HG02678 (cell line): Measurements from ENCODE around the gene ADAMTS17.

Experiments used
- ATAC-seq: cut with Tn5 transposase; IDR thresholded peaks from one replicate; pipeline ENCODE4 v1.9.1; 2021; ENCODE audit warnings: mild to moderate bottlenecking, moderate library complexity; ENCODE audit not compliant: unreplicated experiment

The ADAMTS17 gene

GRCh38 chr15:100114571-100114970 is 227.2 kb downstream of the ADAMTS17 start:
- no peak for ATAC-seq

GRCh38 chr15:100114100-100114499 is 227.7 kb downstream of the ADAMTS17 start:
- no peak for ATAC-seq

GRCh38 chr15:100113351-100114080 is 228.3 kb downstream of the ADAMTS17 start:
- no peak for ATAC-seq

GRCh38 chr15:100112636-100113305 is 229.0 kb downstream of the ADAMTS17 start:
- no peak for ATAC-seq

- ATAC-seq, result no peak
Observed at GRCh38 chr15:100112061-100112420, 229.7 kb downstream of the ADAMTS17 start.

GRCh38 chr15:100111125-100112060 is 230.4 kb downstream of the ADAMTS17 start:
- ATAC-seq, result no peak

- ATAC-seq, result no peak
Observed at GRCh38 chr15:100109486-100110035, 232.2 kb downstream of the ADAMTS17 start.

GRCh38 chr15:100108846-100109245 is 232.9 kb downstream of the ADAMTS17 start:
- no peak for ATAC-seq

GRCh38 chr15:100108346-100108745 is 233.4 kb downstream of the ADAMTS17 start:
- ATAC-seq, result no peak

GRCh38 chr15:100107606-100108225 is 234.1 kb downstream of the ADAMTS17 start:
- ATAC-seq, result no peak

- no peak for ATAC-seq
Observed at GRCh38 chr15:100107151-100107550, 234.6 kb downstream of the ADAMTS17 start.

- no peak for ATAC-seq
Observed at GRCh38 chr15:100106732-100107131, 235.0 kb downstream of the ADAMTS17 start.

- no peak for ATAC-seq
Observed at GRCh38 chr15:100105101-100105500, 236.7 kb downstream of the ADAMTS17 start.

GRCh38 chr15:100104245-100104644 is 237.5 kb downstream of the ADAMTS17 start:
- ATAC-seq, result no peak

- ATAC-seq, result no peak
Observed at GRCh38 chr15:100103828-100104227, 237.9 kb downstream of the ADAMTS17 start.

GRCh38 chr15:100101426-100102089 is 240.2 kb downstream of the ADAMTS17 start:
- no peak for ATAC-seq

GRCh38 chr15:100100926-100101325 is 240.8 kb downstream of the ADAMTS17 start:
- ATAC-seq, result no peak

GRCh38 chr15:100099976-100100375 is 241.8 kb downstream of the ADAMTS17 start:
- no peak for ATAC-seq

- ATAC-seq, result no peak
Observed at GRCh38 chr15:100098705-100099104, 243.1 kb downstream of the ADAMTS17 start.
